GM11168 (cell line): Measurements from ENCODE around the gene TOM1.
"Not testable (repeated sequence)": the region's sequence is repeated elsewhere in the genome, so short reads cannot be mapped to it uniquely, and the experiment has no call there.

Experiments
- in situ Hi-C: fragments of 300-500 bp; cut with MboI; formaldehyde crosslinking; loops from one replicate; pipeline ENCODE4 v1.12.0; 2022; ENCODE audit warnings: low sequenced_read_pairs; ENCODE audit not compliant: unreplicated experiment

Gene TOM1

DNA sequence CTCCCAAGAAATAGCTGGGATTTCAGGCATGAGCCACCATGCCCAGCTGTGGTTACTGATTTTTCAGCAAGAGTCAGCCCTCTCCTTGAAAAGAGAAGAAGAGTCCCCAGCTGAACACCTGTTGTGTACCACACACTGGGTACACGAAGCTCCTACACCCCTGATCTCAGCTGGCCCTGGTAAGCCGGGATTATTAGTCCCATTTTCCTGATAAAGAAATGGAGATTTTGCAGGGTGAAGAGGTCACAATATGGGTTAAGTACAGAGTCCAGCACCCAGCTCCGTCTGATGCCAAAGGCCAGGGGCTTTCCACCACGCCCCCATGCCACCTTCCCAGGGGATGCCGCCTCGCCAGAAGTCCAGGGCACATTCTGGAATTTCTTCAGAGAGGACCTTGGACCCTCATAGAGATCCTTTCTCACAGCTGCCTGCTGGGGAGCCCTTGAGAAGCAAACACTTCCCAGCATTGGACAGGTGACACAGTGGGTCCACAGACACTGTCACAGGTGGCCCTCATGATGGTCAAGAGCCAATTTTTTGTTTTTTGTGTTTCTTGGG, 61.4 kb downstream of the TOM1 start:
- in situ Hi-C loops = no loop called here

DNA sequence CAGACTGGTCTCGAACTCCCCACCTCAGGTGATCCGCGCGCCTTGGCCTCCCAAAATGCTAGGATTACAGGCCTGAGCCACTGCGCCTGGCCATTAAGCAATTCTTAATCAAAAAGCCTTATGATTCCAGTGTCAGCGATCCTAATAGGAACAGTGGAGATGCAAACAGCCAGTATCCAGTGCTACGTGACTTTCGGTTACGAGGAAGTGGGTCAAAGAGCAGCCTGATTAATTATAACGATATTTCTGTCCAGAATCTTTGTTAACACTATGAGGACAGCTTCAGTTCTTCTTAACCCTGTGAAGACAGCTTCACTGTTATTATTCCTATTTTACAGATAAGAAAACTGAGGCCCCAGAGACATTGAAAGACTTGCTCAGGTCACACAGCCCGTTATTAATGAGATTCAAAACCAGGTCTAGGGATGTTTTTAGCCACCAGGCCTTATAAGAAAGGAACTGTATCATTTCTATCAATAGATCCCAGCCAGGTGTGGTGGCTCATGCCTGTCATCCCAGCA, 63.9 kb downstream of the TOM1 start:
- in situ Hi-C loops = no loop called here

DNA sequence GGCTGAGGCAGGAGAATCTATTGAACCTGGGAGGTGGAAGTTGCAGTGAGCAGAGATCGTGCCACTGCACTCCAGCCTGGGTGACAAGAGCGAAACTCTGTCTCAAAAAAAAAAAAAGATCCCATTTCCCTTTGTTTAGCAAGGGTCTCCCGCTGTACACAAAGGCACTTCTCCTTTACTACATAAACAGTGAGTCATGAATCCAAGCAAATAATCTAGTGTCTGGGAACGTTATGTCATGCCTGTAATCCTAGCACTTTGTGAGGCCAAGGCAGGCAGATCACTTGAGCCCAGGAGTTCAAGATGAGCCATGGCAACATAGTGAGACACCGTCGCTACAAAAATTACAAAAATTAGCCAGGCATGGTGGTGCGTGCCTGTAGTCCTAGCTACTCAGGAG, 64.5 kb downstream of the TOM1 start:
- in situ Hi-C loops = not testable (repeated sequence)

DNA sequence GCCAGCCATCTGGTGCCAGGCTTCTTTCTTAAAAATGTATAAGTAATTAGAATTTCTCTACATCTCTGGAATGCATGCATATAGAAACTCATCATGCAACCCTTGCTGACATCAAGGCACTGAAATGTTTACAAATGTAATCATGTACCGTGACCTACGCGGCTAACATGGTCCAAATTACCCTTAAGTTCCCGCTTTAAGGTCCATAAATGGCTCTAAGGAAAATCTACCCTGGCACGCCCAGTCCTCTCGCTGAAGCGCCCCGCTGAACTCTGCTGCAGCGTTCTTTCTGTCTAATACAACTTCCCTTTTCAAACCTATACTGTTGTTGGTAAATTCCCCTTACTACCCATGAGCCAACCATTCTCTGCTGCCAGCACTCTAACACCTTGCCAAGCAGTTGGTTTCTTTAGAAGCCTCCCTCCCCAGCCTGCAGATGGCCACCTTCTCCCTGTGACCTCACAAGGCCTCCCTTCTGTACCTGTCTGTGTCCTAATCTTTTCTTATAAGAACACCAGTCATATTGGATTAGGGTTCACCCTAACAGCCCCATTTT, 67.7 kb downstream of the TOM1 start:
- in situ Hi-C loops = no loop called here

DNA sequence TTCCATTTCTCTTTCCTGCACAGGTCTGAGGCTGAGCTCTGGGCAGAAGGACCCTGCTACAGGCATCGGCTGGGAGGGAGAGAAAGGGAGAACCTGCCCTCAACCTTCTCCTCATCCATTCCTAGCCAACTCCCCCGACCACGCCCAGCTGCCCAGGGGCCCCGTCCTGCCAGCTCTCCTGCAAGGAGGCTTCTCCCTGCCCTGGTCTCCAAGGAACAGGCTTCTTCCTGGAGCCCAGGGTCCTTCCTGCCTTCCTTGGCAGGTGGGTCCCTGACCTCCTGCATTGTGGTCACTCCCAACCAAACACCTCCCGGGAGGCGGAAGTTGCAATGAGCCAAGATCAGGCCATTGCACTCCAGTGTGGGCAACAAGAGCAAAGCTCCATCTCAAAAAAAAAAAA, 68.7 kb downstream of the TOM1 start:
- in situ Hi-C loops = no loop called here

DNA sequence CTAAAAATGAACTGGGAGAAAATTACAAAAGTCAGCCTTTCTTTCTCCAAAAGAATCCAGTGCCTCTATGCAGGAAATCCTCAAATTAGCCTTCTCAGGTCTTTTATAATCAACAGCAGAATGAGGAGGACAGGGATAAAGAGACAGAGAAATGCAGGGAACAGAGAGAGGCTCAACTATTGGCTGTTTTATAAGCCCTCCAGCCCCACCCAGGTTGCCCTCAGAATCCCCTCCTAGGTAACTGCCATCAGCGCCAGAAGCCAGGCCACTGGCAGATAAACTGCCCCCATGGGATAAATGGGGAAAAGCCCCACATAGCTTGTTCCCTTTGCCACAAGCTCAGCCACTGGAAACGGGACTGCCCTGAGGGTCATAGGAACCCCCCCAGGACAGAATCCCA, 70.3 kb downstream of the TOM1 start:
- in situ Hi-C loops = no loop called here

DNA sequence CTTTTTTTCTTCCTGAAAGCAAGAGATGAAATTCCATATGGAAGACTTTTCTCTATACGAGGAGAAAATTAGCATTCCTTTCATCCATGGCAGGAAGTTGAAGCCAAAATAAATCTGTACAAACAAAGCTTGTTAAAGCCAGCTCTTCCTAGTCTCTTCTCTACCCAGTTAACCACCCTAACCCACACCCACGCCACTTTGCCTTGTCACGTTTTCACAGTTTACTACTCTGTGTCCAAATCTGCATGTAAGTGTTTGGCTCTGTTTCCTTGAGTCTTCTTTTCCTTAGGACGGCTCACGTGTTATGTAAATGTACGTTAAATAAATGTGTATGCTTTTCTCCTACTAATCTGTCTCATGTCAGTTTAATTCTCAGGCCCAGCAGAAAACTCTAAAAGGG, 74.1 kb downstream of the TOM1 start:
- in situ Hi-C loops = no loop called here

DNA sequence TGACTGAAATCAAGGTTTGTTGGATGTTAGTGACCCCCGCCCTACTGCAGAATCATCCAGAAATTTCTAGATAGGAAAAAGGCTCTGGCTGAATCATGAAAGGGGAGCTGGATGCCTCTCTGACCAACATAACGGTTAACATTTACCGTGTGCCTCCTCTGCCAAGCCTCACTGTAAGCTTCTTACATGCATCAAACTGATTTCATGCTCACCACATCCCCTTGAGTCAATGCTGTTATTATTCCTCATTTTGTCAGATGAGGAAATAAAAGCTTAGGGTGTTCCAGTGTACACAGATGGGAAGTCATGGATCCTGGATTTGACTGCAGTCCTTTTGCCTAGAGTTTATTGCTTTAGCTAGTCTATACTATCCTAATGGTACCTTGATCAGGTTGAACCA, 75.3 kb downstream of the TOM1 start:
- in situ Hi-C loops = no loop called here

DNA sequence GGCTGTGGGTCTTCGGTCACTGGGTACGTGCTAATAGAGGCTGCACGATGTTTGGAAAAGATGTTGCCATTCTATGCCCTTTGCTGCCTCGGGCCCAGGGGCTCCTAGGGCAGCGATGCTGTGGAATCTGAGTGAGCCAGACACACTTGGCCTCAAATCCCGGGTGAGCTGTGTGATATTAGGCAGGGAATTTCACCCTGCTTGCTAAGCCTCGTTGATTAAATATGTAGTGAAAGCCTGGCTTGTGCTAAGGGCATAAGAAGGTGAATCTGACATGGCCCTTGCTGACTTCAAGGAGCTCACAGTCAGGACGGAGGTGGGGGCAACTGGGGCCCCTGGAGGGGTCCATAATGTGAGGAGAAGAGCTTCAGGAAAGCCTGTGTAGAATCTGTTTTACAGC, 75.8 kb downstream of the TOM1 start:
- in situ Hi-C loops = no loop called here

DNA sequence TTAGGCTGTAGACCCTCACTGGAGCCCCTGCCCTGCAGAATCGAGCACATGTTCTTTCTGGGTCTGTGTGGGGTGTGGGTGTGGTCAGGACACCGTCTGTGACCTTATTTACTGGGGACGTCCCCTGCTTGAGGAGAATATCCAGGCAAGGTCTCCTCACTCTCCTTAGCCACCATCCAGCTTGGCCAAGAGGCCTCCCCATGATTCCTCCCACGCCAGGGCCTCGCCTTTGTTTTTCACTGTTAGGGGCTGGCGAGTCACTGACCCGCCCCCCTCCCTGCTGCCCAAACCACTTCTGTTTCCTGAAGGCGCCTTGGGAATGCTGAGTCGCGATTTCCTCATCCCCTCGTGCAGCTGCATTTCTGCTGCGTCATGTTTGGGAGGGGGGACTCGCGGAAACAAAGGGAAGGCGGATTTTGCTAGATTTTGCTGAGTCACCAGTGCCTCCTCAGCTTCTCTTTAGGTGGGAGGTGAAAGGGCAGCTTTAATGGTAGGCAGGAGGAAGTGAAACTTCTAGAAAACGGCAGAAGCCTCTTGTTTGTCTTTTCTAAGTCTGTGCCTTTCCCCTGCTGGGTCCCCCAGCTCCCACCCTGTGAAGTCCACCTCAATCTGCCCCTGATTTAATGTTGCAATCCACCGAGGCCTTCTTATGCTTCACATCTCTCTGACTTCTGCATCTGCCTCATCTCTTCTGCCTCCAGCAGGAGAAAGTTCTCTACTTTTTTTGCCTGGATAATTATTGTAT, 77.2 kb downstream of the TOM1 start:
- in situ Hi-C loops = no loop called here

DNA sequence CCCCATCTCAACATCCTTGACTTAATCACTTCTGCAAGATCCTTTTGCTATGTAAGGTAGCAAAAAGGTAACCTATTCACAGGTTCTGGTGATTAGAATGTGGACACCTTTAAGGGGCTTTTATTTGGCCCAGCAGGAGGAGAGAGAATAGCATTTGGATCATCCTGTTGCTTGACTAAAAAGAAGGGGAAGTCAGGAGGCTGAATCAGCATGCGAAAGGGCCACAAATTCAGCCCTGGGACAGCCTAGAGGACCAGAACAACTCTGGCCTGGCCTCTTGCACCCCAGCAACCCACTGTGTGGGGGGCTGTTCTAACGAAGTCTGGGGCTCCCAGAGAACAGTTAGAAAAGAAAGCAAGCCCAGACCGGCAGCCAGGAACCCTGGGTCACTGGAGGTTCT, 78.0 kb downstream of the TOM1 start:
- in situ Hi-C loops = no loop called here

DNA sequence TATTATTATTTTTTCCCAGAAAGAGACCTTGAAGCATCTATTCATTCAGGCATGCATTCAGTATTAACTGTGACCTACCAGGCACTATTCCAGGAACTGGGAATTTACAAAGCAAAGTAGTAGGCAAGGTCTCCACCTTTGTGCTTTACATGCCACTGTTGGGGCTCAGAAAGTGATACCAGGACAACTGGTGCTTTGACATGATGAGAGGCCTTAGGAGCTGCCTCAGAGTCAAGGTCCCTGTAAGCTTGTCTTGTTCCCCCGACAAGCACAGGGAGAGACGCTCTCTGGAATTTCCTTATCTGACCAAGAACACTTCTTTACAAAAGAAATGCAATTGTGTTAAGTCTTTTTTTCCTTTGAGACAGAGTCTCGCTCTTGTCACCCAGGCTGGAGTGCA, 78.9 kb downstream of the TOM1 start:
- in situ Hi-C loops = no loop called here

DNA sequence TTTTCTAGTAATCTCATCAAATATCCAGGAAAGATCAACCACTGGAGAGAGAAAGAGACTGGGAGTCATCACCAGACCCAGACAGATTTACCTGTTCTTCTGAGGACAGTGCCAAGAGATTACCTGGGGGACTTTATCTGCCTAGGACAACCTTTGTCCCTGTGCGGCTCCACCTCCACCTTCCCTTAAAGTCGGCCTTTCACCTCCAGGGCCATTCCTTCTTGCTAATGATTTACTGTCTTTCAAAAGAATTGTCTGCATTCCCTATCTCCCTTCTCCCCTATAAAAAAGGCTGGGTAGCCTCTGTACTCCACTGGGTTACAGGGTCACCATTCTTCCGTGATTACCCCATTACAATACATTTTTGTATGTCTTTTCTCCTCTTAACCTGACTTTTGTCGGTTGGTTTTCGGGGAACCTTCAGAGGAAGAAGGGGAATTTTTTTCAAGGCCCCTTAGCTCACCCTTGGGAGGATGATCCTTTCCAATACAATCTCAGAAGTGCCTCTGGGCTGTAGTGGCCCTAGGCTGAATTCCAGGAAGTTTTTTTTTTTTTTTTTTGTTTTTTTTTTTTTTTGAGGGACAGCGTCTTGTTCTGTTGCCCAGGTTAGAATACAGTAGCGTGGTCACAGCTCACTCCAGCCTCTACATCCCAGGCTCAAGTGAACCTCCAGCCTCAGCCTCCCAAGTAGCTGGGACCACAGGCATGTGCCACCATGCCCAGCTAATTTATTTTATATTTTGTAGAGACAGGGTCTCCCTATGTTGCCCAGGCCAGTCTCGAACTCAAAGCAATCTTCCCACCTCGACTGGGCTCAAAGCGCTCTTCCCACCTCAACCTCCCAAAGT, 79.7 kb downstream of the TOM1 start:
- in situ Hi-C loops = no loop called here

DNA sequence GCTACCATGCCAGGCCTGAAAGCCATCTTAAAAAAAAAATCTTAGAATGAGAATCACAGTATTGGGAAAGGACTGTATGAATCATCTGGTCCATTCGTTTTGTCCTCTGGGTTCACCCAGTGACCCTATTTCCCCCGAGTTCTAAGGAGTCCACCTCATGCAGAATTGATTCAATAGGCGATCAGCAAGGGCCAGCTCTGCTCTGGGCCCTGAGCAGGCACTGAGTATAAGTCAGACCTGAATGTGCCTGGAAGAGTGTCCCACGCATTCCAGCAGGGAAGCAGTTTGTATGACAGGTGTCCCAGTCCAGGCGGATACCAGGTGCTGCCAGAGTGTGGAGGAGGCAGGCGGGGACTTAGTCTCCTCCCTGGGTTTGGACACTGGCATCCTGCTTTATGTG, 80.3 kb downstream of the TOM1 start:
- in situ Hi-C loops = no loop called here

DNA sequence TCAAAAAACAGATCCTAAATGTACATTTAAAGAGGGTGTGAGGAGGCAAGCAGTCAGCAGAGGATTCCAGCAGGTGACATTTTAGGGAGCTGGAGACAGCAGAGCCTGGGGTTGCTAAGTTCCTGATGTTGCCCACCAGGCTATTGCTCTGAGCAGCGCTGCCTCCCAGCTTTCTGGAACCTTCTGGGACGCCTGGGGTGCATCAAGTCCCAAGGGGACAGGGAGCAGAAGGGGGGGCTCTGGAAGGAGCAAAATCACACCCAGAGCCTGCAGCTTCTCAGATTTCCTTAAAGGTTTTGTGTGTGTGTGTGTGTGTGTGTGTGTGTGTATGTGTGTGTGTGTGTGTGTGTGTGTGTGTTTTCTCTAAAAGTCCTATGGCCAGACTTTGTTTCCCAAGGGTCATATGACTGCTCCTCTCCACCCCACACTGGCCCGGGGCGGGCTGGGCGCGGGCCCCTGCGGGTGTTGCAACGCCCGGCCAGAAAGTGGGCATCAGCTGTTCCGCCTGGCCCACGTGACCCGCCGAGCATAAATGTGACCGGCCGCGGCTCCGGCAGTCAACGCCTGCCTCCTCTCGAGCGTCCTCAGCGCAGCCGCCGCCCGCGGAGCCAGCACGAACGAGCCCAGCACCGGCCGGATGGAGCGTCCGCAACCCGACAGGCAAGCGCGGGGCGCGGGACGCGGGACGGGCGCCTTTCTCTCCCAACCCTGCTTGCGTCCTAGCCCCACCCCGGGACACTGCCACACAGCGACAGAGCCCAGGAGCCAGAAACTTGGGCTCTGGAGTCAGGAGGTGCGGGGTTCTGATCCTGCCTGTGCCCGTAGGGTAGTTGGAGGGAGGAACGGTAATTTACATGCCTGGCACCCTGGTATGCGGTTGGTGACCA, 81.1 kb downstream of the TOM1 start, which contains the start of gene HMOX1:
Gene HMOX1, plus strand, starts transcription at position 560 of the 887 bp plus-strand sequence. Its CDS starts 78 bp downstream, at position 638.
- in situ Hi-C loops = no loop called here

DNA sequence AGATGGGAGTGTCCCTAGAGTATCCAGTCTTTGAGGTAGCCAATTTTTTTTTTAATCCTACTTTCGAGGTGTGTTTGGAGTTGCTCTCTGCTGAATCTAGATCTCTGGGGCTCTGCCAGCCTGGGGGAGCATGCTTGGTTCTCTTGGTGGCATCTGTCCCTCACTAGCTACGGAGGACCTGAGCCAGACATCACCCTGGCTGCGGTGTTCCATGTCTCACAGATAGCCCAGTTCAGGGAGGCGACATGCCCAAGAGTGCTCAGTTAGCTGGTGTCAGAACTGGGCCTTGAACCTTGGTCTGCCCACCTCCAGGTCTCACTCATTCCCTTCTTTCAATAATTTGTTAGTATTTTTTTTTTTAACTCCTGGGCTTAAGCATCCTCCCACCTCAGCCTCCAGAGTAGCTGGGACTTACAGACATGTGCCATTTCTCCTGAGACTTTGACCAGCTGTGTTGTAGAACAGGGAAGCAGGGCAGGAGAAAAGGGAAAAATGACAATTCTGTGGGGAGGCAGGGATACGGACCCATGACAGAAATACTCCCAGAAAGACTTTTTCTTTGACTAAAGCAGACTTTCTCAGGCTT, 81.8 kb downstream of the TOM1 start:
- in situ Hi-C loops = no loop called here

DNA sequence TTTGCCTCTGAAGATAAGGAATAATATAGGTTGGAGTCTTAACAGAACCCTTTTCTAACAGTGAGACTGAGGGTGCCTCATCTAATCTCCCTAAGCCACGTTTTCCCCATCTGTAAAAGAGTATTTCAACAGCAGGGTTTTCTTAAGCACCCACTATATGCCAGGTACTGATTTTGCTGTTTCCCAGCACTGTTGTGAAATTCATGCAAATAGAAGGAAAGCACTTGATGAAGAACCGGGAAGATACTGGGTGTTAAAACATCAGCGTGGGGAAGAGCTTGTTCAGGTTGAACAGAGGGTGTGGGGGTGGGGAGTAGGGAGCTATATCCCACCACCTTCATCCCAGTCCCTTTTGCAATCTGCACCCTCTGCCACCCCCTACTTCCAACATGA, 84.0 kb downstream of the TOM1 start:
- in situ Hi-C loops = no loop called here

DNA sequence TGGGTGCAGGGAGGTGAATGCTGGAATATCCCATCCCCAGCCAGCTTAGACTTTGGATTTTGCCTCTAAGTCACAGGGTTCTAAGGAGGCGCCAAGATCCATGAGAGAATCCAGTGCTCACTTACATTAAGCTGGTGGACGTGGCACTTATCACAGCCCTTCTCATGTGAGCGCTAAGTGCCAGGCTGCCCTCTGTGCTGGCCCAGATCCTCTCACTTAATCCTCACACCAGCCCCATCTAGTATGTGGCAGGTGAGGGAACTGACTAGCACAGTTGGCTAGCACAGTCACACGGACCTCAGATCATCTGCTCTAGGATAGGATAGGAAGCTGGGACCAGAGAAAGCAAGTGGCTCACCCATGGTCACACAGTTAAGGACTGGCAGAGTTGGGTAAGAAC, 84.8 kb downstream of the TOM1 start:
- in situ Hi-C loops = no loop called here

DNA sequence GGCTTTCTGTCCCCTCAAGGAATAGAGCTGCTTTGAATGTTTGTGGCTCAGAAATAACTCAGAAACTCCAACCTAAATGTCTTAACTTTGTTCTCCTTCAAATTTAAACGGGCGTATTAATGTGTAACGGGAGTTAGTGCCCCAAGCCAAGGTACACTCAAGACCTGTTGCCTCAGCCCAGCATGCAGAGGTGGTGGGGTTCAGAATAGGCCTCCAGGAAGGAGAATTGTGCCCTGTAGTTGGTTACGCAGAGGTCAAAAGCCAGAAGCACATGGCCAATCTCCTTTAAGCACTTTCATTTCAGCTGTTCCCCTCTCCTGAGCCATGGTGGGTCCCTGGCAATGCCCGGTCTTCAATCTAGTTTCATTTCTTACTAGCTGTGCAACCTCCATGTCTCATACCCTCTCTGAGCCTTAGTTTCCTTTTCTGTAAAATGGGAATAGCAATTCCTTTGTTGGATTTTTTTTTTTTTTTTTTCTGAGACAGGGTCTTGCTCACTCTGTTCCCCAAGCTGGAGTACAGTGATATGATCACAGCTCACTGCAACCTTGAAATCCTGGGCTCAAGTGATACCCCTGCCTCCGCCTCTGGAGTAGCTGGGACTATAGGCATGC, 85.4 kb downstream of the TOM1 start:
- in situ Hi-C loops = no loop called here
